Uterus (tissue), 2 donors: ENCODE results near the gene OR52A5.

ENCODE experiments used
- POLR2A ChIP-seq, 2 donors: fragments of 450-650 bp; IDR thresholded peaks; one replicate each; pipeline ENCODE4 v1.6.1; 2016; ENCODE audit warnings: antibody characterized with exemption in 2 of 2, mild to moderate bottlenecking in 1 of 2, moderate library complexity in 1 of 2
- TF ChIP-seq, protein P1 (sequence below), 4 experiments: fragments of 200-600 bp in 2 of 4; fragments of 450-650 bp in 2 of 4; sonication (generic) in 2 of 4; IDR thresholded peaks; one replicate each; pipeline ENCODE4 v1.5.1; 2016 to 2019; ENCODE audit warnings: antibody characterized with exemption in 4 of 4, mild to moderate bottlenecking in 2 of 4, moderate library complexity in 1 of 4

DNA sequence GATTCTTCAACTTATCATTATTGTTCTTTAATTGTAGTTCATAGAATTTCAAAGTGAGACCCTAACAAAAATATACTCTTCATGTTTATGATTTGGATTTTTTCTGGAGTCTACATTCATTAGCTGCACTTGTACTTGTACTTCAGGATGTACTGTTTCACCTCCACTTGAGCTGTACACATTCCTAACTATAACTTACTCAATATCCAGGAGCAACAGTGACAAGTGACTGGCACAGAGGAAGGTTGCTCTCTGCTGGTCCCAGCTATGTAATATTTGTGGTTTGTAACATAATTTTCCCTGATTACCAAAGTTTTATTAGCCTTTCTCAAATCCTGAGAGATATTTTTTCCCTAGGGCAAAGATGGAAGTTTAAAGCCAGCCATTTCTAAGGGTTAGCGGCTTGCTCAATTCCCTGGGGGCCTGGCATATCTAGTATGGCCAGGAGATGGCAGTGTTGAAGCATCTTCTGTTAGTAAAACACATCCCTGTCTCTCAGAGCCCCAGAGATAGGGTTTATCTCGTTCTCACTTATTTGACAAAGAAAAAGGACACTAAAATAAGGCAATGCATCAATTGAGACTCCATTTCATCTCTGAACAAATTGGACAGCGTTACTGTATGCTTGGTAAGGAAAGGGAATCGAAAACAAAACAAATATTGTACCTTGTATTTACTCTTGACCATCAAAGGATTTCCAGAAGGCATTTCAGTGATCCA, 14.2 kb downstream of the OR52A5 start:
- TF ChIP-seq, protein P1, sequence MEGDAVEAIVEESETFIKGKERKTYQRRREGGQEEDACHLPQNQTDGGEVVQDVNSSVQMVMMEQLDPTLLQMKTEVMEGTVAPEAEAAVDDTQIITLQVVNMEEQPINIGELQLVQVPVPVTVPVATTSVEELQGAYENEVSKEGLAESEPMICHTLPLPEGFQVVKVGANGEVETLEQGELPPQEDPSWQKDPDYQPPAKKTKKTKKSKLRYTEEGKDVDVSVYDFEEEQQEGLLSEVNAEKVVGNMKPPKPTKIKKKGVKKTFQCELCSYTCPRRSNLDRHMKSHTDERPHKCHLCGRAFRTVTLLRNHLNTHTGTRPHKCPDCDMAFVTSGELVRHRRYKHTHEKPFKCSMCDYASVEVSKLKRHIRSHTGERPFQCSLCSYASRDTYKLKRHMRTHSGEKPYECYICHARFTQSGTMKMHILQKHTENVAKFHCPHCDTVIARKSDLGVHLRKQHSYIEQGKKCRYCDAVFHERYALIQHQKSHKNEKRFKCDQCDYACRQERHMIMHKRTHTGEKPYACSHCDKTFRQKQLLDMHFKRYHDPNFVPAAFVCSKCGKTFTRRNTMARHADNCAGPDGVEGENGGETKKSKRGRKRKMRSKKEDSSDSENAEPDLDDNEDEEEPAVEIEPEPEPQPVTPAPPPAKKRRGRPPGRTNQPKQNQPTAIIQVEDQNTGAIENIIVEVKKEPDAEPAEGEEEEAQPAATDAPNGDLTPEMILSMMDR (IDR thresholded peaks at IDR 0.05): peak; percentile 36 to 60 (median 48)
- no peak for TF ChIP-seq POLR2A (IDR thresholded peaks at IDR 0.05)
